Colonic mucosa (tissue), 4 donors: ENCODE data around the gene RFX4. TPM values are rescaled to one million over a fixed set of nuclear protein-coding genes. Genes with fewer than 3 reads are reported as not detected.
"Not testable (repeated sequence)": the region's sequence is repeated elsewhere in the genome, so short reads cannot be mapped to it uniquely, and the experiment has no call there.

Experiments
- DNase-seq: peaks from one replicate; pipeline ENCODE4 v3.0.0-alpha.2; 2020
- H3K27ac ChIP-seq: fragments of 200-600 bp; one replicate; pipeline ENCODE4 v1.8.0; 2021
- H3K27me3 ChIP-seq: fragments of 200-600 bp; one replicate; pipeline ENCODE4 v1.8.0; 2021
- H3K36me3 ChIP-seq: fragments of 200-600 bp; one replicate; pipeline ENCODE4 v1.8.0; 2021
- H3K4me1 ChIP-seq: fragments of 200-600 bp; one replicate; pipeline ENCODE4 v1.8.0; 2021; ENCODE audit warnings: mild to moderate bottlenecking
- H3K4me3 ChIP-seq: fragments of 200-600 bp; one replicate; pipeline ENCODE4 v1.8.0; 2021
- H3K9ac ChIP-seq, 2 donors: one replicate each; pipeline ENCODE4 v1.7.0; 2013; ENCODE audit warnings: control low read depth in 2 of 2, low read depth in 2 of 2, low read length in 2 of 2
- H3K9me3 ChIP-seq: fragments of 200-600 bp; one replicate; pipeline ENCODE4 v1.8.0; 2021
- CTCF ChIP-seq: fragments of 200-600 bp; IDR thresholded peaks from one replicate; pipeline ENCODE4 v1.8.0; 2022; ENCODE audit warnings: antibody characterized with exemption, mild to moderate bottlenecking
- intact Hi-C: fragments of 100-400 bp; cut with DNase I; formaldehyde crosslinking; loops from one replicate; pipeline ENCODE4 v1.14.1; 2022
- total RNA-seq, 2 donors: library from RNA; stranded (reverse); fragmentation: NEBNext Ultra II Directional in 1 of 2; extraction: Animal tissue kit (Norgen Biotek cat#: 25700) in 1 of 2; gene quantifications; one replicate each; pipeline ENCODE4 v1.2.1, GENCODE V29; 2021
- donor health status: healthy.
- donor health status: DM: no; HTN: no; CAD: no.
- donor health status: DM: no; HTN: no; CAD: no.

RFX4 gene
- total RNA-seq, 2 donors from 2014 or later = not detected

- no peak for TF ChIP-seq CTCF
Observed at GRCh38 chr12:106602076-106602475, 19.3 kb downstream of the RFX4 start.

GRCh38 chr12:106605254-106605653, 22.4 kb downstream of the RFX4 start:
- TF ChIP-seq CTCF = no peak
- intact Hi-C loops = no loop called here
- Histone ChIP-seq H3K4me1 (no peaks in the 10 kb centered on the region), H3K36me3 (no peaks in the 10 kb centered on the region), H3K4me3 (no peak overlapping the region), H3K9ac (no peak overlapping the region), H3K9me3 (no peaks in the 10 kb centered on the region), H3K27me3 (no peaks in the 10 kb centered on the region), H3K27ac (no peak overlapping the region)
- DNase-seq = no peak

More at GRCh38 chr12:106602076-106602475, 19.3 kb downstream of the RFX4 start:
- Histone ChIP-seq H3K9me3 (no peaks in the 10 kb centered on the region), H3K4me3 (no peak overlapping the region), H3K4me1 (no peaks in the 10 kb centered on the region), H3K36me3 (no peaks in the 10 kb centered on the region), H3K27ac (no peak overlapping the region), H3K9ac (no peak overlapping the region), H3K27me3 (no peaks in the 10 kb centered on the region)
- intact Hi-C loops = no loop called here
- DNase-seq = no peak

GRCh38 chr12:106620588-106620987, 37.8 kb downstream of the RFX4 start:
- H3K36me3 ChIP-seq, H3K4me3 ChIP-seq, H3K9me3 ChIP-seq, DNase-seq, H3K4me1 ChIP-seq, intact Hi-C loops, H3K9ac ChIP-seq, H3K27me3 ChIP-seq, H3K27ac ChIP-seq: not testable (repeated sequence)

GRCh38 chr12:106625976-106626375, 43.2 kb downstream of the RFX4 start:
- Histone ChIP-seq H3K27ac (no peak overlapping the region), H3K4me1 (no peaks in the 10 kb centered on the region), H3K9ac (no peak overlapping the region), H3K27me3 (no peaks in the 10 kb centered on the region), H3K36me3 (no peaks in the 10 kb centered on the region), H3K4me3 (no peak overlapping the region), H3K9me3 (no peaks in the 10 kb centered on the region)
- DNase-seq = no peak
- TF ChIP-seq CTCF = no peak
- intact Hi-C loops = no loop called here

GRCh38 chr12:106629797-106630659, 47.2 kb downstream of the RFX4 start:
- intact Hi-C loops = no loop called here
- no peak overlapping the region for H3K4me3 ChIP-seq
- no peaks in the 10 kb centered on the region for H3K4me1 ChIP-seq
- no peak overlapping the region for H3K9ac ChIP-seq
- TF ChIP-seq CTCF = no peak
- H3K27me3 ChIP-seq = no peaks in the 10 kb centered on the region
- no peak for DNase-seq
- no peak overlapping the region for H3K27ac ChIP-seq
- H3K9me3 ChIP-seq = no peaks in the 10 kb centered on the region
- no peaks in the 10 kb centered on the region for H3K36me3 ChIP-seq

GRCh38 chr12:106631150-106631549, 48.3 kb downstream of the RFX4 start:
- no peak for TF ChIP-seq CTCF
- H3K36me3 ChIP-seq = no peaks in the 10 kb centered on the region
- intact Hi-C loops = no loop called here
- H3K27me3 ChIP-seq = no peaks in the 10 kb centered on the region
- H3K9ac ChIP-seq = no peak overlapping the region
- H3K4me3 ChIP-seq = no peak overlapping the region
- DNase-seq = no peak
- no peak overlapping the region for H3K27ac ChIP-seq
- no peaks in the 10 kb centered on the region for H3K4me1 ChIP-seq
- no peaks in the 10 kb centered on the region for H3K9me3 ChIP-seq
